ENCODE measurements around the gene BCL2L14. TPM values are rescaled to one million over a fixed set of nuclear protein-coding genes. Genes with fewer than 3 reads are reported as not detected.

The BCL2L14 gene
- total and polyA plus RNA-seq, 2 of the 13 experiments (the other 11 are each of a cell fraction or from before 2014, with no cell fraction given) = 0.11 TPM; not detected in 1

Small RNA genes within 50 kb of the gene (microRNA-seq; reads per million reads assigned to microRNA genes)
- not detected for gene MIR1244-4

Other genes starting within 250 kb of the BCL2L14 start
- gene LRP6, start 196.1 kb downstream of the BCL2L14 start, total RNA-seq (2016; rRNA removed; fragmentation: Illumina TruSeq; extraction: Trizol) = 31.7 and 42.0 TPM in 2 replicates
- gene LRP6, start 196.1 kb downstream of the BCL2L14 start, polyA plus RNA-seq (2011; rRNA removed) = 28.4 and 33.8 TPM in 2 replicates